Measurements from ENCODE around the gene BBS12.

The BBS12 gene

DNA sequence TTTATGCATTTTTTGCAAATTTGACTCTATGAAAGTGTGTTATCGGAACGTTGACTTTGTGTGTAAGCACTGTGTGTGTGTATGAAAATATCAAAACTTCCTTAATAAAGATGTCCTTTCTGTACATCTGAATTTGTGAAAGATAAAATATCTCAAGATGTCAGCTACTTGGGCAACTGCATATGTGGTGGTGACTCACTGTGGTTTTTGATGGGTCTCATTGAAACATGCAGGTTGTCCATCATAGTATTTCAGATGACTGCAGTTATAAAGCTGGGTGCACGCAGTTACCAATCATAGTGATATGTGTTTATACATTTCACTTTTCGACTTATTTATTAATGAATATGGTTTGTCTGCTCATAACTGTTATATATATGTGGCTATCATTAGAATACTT lies 19.7 kb upstream of the BBS12 start:
- DNase-seq (ENCODE audit: low spot score): no peak

DNA sequence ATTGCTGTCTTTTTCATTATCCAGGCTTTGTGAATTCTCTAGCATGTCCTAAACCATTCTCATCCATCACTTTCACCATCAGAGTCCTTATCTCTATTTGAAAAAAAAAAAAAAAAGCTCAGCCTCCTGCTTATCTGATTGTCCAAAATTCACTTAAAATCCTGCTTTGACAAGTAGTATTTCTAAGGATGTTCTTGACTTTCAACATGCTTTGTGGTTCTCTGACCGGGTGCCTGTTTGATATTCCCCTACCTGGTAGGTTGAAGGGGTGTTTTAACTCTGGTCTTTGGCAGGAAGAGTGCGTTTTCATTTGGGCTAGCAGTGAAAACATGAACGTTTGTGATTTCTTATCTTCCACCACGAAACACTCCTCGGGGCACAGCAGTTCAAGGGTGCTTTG lies 17.3 kb upstream of the BBS12 start:
- DNase-seq (ENCODE audit: low spot score): peak; percentile 66

DNA sequence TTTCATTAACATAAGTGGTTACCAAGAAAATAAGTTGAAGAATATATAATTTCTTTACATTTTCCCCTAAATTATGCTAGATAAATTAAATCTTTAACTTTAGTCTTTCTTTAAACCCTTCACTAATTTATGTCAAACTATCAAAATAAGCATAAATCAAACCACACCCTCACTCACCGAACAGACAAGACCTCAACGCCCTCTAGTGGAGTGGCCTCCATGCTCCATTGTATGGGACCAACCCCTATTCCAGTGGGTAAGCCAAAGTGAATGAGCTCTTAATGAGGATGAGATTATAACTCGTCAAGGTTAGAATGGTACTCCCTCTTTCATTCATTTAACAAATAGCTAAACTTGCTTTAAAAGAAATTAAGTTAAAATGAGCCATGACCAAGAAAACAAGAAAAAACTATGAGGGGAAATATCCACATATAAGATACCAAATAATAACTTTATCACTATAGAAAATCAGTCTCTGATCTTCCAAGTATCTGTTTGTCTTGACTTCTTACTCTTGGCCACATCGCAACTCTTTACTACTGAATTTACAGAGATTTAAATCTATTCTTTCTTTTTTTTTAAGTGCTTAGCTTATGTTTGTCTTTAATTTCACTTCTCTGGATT lies 15.6 kb upstream of the BBS12 start:
- peak; percentile 55 for DNase-seq (ENCODE audit: low spot score)

DNA sequence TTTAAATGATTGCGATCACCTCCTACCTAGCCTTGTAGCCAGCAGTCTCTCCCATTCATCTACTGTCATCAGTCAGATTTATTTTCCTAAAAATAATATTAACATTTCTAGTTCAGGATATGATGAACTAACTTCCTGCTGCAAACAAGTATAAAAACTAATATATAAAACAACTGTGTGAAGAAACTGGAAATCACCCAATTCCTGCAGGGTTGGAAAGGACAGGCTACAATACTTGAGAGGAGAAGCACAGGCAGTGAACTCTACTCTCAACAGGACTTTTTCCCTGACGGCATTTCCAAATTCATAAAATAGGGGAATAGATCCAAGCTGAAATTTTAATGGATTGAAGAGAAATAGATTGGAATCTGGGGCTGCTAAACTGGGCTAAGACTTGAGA lies 14.2 kb upstream of the BBS12 start:
- no peak for DNase-seq (ENCODE audit: low spot score)

DNA sequence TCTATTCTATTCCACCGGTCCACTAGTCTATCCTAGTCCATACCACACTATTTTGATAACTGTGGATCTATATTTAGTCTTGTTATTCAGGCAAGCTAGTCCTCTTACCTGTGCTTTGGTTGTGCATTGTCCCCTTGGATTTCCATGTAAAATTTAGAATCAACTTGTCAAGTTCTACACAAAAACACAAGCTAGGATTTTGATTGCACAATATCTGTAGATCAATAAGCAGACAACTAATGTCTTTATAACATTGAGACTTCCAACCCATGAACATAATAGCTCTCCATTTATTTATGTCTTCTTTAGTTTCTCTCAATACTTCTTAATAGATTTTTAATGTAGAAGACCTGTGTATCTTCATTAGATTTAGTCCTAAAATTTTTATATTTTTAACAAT lies 10.2 kb upstream of the BBS12 start:
- DNase-seq (ENCODE audit: low spot score): no peak

DNA sequence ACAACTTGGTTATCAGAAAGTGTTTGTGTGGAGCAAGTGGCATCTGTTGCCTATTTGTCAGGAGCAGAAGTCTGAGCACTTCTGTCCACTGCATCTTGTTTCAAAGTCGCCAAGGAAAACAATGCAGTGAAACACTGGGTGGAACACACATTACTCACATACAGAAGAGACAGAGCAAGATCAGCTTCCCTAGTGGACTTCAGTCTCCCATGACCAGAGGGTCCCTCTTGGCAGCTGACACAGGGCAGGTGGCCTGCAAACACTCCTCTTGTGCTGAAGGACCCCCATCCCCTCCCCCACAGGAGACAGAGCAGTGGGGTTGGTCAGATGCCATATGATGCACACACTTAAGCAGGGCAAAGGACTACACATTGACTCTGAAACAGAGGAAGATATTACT lies 3.6 kb upstream of the BBS12 start:
- DNase-seq (ENCODE audit: low spot score): peak; percentile 11

DNA sequence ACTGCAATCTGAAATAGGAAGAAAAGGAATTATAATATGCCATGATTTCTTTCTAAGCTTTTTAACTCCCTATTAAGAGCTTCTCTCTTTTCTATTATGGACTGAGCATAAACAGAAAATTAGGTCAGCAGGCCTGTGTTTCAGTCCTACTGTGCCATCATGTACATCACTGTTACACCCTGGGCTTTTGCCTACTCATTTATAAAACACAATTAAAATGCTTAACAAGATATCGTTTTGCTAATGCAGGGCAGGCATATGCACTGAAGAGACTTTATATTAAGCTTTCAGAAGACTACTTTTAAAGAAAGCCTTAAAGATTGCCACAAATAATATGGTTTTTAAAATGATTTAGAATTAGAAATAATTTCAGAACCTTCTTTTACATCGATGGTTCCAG lies 828 bp upstream of the BBS12 start:
- DNase-seq (ENCODE audit: low spot score): no peak

DNA sequence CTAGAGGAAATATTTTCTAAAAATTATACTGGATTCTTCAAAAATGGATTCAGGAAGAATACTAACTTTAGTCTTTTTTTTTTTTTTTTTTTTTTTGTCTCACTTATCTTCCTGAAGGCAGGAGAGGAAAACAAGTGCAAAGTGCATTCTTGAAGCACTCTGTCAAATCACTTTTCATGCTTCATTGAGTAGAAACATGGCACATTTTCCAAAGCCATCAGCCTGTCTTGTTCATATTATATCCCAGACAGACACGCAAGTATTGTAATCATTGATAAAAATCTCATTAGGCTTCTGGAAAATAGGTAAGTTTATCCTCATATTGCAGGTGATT lies 1.2 kb downstream of the BBS12 start:
- DNase-seq (ENCODE audit: low spot score): no peak

DNA sequence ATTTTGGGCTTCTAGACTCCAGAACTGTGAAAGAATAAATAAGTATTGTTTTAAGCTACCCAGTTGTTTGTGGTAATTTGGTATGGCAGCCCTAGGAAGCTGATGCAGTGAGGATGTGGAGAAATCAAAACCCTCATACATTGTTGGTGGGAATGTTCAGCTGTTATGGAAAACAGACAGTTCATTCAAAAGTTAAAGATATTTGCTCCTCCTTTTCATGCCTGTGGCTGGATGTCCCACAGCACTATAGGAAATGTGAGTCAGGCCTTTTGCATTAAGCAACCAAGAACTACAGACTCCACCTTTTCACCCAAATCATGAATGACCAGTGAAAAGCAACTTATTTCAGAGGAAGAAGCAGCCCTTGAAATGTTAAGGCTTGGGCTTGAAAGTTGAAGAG lies 6.7 kb downstream of the BBS12 start:
- no peak for DNase-seq (ENCODE audit: low spot score)

DNA sequence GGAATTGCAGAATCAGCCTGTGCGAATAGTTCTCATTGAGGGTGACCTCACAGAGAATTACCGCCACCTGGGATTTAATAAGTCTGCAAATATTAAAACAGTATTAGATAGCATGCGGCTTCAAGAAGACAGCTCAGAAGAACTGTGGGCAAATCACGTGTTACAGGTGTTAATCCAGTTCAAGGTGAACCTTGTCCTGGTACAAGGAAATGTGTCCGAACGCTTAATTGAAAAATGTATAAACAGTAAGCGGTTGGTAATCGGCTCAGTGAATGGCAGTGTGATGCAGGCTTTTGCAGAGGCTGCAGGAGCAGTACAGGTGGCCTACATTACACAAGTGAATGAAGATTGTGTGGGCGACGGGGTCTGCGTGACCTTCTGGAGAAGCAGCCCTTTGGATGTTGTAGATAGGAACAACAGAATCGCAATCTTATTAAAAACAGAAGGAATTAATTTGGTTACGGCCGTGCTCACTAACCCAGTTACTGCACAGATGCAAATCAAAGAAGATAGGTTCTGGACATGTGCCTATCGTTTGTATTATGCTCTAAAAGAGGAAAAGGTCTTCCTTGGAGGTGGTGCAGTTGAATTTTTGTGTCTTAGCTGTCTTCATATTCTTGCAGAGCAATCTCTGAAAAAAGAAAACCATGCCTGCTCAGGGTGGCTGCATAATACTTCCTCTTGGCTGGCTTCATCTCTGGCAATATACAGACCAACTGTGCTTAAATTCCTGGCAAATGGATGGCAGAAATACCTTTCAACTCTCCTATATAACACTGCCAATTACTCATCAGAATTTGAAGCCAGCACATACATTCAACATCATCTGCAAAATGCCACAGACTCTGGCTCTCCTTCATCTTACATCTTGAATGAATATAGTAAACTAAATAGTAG lies 10.7 kb downstream of the BBS12 start:
- DNase-seq (ENCODE audit: low spot score): peak; percentile 20

DNA sequence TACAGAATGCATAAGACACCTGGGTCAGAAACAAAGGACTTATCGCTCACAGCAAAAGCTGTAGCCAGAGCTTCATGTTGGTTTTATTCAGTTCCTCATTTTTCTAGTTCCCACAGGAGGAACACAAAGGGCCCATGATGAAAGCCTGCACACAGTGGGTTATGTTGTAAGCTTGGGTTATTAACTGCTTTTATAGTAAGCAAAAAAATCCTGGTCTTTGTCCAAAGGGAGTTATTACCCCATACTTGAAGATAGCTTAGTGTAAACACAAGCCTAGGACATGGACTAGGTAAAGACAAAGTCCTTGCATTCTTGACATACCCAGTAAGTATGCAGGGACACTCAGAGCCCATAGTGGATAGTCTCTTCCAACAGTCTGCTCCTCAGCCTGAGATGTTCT lies 11.7 kb downstream of the BBS12 start:
- no peak for DNase-seq (ENCODE audit: low spot score)

DNA sequence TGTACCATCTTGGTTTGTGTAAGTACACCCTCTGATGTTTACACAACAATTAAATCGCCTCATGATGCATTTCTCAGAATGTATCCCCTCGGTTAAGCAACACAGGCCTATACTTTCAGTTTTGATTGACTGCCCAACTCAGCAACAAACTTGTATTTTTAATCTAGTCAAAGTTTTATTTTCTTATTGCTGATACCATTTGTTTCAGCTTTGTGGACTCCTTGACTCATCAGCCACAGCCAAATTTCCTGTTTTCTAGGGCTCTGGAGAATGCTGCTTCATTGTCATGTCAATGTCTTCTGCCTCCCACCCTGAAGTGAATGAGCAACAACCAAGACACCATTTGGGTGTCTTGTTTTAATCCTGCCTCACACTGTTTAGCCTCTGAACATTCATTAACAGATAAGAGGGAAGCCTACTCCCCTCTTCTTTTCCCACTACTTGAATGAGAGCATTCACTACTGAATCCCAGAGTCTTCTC lies 14.0 kb downstream of the BBS12 start:
- no peak for DNase-seq (ENCODE audit: low spot score)

DNA sequence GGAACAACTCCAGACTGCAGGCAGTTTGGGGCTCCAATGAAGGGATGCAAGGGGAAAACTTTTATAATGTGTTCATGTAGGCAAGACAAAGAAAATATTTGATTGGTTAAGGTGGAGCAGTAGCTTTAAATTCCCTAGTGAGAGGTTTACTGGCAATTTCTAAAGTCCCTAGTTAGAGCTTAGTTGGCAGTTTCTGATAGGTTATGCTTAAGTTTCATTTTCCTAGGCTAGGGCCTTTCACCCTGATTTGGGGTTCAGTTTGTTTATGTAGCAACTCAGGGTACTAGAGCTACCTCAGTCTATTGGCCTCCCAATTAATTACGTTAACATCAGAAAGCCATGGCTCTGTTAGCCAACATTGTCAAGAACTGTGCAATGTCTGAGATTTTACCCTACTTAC lies 14.6 kb downstream of the BBS12 start:
- DNase-seq (ENCODE audit: low spot score): no peak

DNA sequence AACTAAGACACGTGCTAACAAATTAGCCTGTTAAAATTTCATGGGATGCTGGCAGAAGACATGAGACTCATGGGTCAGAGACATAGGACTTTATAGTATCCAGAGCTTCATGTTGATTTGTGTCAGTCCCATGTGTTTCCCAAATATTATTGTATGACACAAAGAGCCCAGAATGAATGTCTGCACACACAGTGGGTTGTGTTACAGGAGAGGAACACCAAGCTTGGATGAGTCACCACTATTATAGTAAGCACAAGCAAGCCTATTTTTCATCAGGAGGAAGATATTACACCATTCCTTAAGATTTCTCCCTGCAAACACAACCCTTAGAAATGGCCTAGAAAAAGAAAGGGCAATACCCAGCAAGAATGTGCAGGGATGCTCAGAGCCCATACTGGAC lies 15.4 kb downstream of the BBS12 start:
- no peak for DNase-seq (ENCODE audit: low spot score)

DNA sequence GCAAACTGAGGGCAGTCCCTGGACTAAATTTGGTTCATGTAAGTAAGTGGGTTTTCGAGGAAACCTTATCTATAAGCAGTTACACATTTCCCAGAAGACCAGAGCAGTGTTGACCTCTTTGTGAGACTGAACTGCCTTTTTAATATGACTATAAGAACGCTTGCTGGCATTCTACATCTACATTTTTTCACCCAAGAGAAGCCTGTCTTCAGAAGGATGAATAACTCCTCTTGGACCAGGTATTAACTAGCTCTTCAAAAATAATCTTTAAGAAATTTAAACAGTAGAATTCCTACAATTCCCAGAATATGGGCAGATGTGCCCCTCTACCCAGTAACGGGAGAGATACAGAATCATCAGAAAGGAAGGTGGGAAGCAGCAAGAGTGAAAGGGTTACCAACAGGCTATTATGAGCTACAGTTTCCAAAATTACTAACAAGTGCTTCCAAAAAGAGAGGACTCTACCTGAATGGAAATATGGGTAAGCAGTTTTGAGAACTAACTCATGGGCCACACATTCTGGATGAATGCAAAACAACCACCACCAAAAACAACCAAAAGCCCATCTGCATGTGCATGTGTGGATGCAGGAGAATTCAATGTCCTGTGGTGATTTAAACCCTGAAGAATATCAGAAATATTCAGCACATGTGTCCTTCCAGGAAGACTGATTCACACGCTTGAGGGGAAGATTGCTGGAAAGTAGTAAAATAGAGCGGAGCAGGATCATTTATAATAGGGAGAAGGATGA lies 17.4 kb downstream of the BBS12 start:
- DNase-seq (ENCODE audit: low spot score): no peak

DNA sequence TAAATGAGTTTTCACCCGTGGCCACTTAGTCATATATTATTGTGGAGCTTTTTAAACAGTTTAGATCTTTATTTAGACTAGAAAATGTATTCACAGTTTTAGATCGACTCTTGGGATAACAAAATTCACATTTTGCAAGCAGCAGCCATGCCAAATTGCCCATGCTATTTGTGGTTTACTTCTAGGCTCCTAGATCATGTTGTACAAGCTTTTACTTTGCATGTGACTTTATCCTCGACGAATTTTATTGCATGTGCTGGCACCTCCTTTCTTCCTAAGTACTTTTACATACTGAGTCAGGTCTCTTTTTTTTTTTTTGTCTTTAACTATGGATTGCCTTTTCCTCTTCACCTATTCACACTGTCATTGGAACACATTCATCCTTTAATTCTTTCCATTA lies 23.2 kb downstream of the BBS12 start:
- DNase-seq (ENCODE audit: low spot score): no peak

DNA sequence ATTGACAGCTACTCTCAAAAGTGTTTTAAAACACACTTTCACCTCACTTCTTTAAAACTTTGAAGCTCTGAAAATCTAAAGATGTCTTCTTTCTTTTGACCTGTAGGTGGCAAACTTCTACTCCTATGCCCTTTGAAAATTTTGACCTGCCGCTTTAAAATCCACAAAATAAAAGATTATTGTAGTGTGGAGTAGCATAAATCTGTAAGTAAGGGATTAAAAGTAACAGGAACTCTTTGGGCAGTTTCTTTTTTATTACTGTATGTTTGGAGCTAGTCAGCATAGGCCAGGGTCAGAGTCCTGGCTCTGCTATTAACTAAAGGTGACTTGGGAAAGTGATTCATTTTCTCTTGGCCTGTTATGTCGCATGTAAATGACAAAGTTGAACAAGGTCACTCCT lies 25.5 kb downstream of the BBS12 start:
- DNase-seq (ENCODE audit: low spot score): peak; percentile 6

DNA sequence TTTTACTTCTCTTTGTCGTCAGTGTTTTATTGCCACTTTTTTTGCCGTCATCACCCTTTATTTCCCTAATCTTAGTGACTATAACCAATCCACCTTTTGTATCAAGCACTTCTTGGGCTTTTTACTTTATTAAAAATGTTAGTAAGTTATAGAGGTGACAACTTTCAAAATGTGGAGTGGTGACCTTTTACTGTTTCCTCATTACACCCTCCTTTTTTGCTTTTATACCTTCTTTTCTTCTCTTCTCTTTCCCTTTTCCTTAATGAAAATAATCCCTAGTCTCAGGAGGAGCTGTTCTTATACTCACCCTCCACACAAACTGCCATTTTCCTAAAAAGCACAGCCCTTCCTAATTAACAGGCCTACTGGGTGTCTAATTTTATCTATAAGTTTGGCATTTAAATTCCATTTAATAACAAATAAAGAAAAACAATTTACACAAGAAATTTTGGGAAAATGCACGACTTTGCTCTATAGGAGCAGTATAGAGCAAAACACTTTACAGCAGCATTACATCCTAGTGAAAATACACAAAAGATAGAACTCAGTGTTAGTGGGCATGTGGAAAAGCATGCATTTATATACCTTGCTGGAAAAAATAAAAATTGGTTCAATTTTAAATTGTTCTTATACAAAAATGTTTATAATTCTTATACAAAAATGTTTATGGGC lies 27.3 kb downstream of the BBS12 start:
- DNase-seq (ENCODE audit: low spot score): no peak

DNA sequence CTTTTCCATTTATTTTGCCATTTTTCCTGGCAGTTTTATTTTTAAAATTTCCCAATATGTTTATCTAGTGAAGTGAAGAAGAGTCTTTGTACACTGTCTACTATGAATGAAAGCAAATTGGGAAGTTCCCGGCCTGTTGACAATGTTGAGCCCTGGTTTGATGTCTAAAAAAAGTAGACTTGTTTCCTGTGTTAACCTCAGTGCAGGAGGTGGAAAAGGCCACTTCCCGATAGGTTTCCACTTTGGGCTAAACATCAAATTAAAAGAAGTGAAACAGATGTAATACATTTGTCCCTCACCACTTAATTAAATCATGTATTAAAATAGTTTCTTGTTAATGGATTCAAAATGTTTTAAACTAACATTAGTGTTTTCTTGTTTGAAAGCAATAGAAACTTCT lies 30.0 kb downstream of the BBS12 start:
- DNase-seq (ENCODE audit: low spot score): no peak

DNA sequence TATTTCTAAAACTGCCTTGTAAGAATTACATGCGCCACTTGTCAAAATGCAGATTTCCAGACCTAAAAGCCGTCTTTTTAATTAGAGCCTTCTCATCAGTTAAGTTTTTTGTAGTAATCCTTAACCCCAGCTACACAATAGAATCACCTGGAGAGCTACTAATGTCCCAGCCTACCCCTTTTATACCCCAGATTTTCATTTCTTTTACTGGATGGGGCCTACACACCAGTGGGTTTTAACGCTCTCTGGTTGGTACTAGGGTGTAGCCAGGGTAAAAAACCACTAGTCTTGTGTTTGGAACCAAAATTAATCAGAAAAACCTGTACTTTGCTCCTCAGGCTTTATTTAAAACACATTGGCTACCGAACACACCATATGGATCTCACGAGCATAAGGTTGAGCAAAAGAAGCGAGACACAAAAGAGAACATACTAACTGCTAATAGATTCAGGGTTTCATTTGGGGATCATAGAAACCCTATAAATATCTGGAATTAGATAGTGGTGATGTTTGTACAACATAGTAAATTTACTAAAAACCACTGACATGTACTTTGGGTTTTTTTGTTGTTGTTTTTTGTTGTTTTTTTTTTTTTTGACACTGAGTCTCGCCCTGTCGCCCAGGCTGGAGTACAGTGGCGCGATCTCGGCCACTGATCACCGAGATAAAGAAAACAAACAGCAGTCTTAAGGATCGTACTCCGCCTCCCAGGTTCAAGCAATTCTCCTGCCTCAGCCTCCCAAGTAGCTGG lies 30.6 kb downstream of the BBS12 start:
- DNase-seq (ENCODE audit: low spot score): no peak

DNA sequence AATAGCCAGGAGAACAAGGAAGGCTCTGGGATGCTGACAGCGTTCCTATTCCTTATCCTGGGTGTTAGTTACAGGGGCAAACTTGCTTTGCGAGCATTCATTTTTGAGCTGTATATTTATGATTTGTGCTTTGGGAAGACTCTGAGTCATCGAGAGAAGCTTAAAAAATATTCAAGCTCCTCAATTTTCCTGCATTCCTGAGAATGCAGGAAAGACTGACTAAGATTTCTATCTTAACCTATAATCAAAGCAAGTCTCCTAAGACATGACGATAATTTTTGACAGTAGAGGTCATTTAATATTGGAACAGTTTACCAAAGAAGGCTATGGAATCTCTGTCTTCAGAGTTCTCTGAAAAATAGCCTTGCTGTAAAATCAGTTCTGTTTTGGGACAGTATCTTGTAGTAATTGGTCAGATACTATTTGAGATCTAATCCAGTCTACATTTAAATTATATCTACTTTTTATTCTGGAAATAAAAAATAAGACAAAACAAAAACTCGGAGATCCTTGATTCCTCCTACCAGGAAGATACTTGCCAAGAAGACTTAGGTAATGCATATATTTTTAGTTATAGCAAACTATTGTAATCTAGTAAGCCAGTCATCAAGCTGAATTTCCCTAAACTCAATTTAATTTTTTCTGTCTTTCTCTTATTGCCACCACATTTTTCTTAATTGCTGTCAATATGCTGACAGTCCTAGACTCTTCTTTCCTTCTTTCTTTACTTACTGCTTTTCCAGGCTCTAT lies 31.7 kb downstream of the BBS12 start:
- DNase-seq (ENCODE audit: low spot score): no peak

Data from SK-N-DZ (cell line).